HepG2 (cell line): Measurements from ENCODE around the gene RPF1. TPM values are rescaled to one million over a fixed set of nuclear protein-coding genes. Genes with fewer than 3 reads are reported as not detected.
A peak's percentile ranks its signal among the peaks of the same experiment; 100 is the strongest.

Source experiments
- GABPA ChIP-seq, 2 experiments: IDR thresholded peaks; 2 replicates each; pipeline ENCODE4 v1.6.1; 2011 to 2016; ENCODE audit warnings: low read depth in 2 of 2, low read length in 1 of 2, missing biosample characterization in 1 of 2, missing genetic modification characterization in 1 of 2
- HMG20B ChIP-seq: conservative IDR thresholded peaks from 2 replicates; pipeline ENCODE4 v1.6.1; 2016; ENCODE audit warnings: missing genetic modification reagents, missing compliant biosample characterization
- IRX3 ChIP-seq: sonication (generic); formaldehyde crosslinking; IDR thresholded peaks from 2 replicates; pipeline ENCODE4 v1.8.1; 2023; ENCODE audit warnings: mild to moderate bottlenecking, low read depth, missing genetic modification reagents, borderline replicate concordance
- KAT7 ChIP-seq: IDR thresholded peaks from 2 replicates; pipeline ENCODE4 v1.6.1; 2018; ENCODE audit warnings: borderline replicate concordance, missing compliant biosample characterization
- MED1 ChIP-seq: sonication (generic); formaldehyde crosslinking; IDR thresholded peaks from 2 replicates; pipeline ENCODE4 v1.4.0; 2020; ENCODE audit warnings: missing genetic modification reagents
- POLR2G ChIP-seq: fragments of 200-400 bp; formaldehyde crosslinking; IDR thresholded peaks from 2 replicates; pipeline ENCODE4 v1.6.1; 2018; ENCODE audit warnings: mild to moderate bottlenecking, low read depth, low read length, moderate library complexity
- RBM22 ChIP-seq: fragments of 200-400 bp; formaldehyde crosslinking; optimal IDR thresholded peaks from 2 replicates; pipeline ENCODE3; 2017; ENCODE audit warnings: mild to moderate bottlenecking, low read length, moderate library complexity
- SATB2 ChIP-seq: sonication (generic); formaldehyde crosslinking; IDR thresholded peaks from 2 replicates; pipeline ENCODE4 v1.5.0; 2020; ENCODE audit warnings: missing genetic modification reagents
- SMAD9 ChIP-seq: sonication (generic); formaldehyde crosslinking; IDR thresholded peaks from 2 replicates; pipeline ENCODE4 v1.5.1; 2020; ENCODE audit warnings: mild to moderate bottlenecking, missing genetic modification reagents
- SOX13 ChIP-seq, 3 experiments: fragments of 450-650 bp in 1 of 3; sonication (generic) in 1 of 3; formaldehyde crosslinking in 1 of 3; IDR thresholded peaks in 2 of 3; conservative IDR thresholded peaks in 1 of 3; 2 replicates each; pipeline versions ENCODE4 v1.5.0 to v1.6.1; 2016 to 2020; ENCODE audit warnings: antibody characterized with exemption in 1 of 3, mild to moderate bottlenecking in 1 of 3, missing compliant biosample characterization in 1 of 3, missing genetic modification reagents in 1 of 3, moderate library complexity in 1 of 3
- ZNF556 ChIP-seq: sonication (generic); formaldehyde crosslinking; IDR thresholded peaks from 2 replicates; pipeline ENCODE4 v1.4.0; 2020; ENCODE audit warnings: mild to moderate bottlenecking, missing genetic modification reagents, borderline replicate concordance
- ZNF678 ChIP-seq: sonication (generic); formaldehyde crosslinking; IDR thresholded peaks from 2 replicates; pipeline ENCODE4 v1.4.0; 2020; ENCODE audit warnings: mild to moderate bottlenecking, missing genetic modification reagents
- ZSCAN25 ChIP-seq: sonication (generic); formaldehyde crosslinking; IDR thresholded peaks from 2 replicates; pipeline ENCODE4 v1.8.0; 2022; ENCODE audit warnings: mild to moderate bottlenecking, missing genetic modification reagents
- polyA plus RNA-seq, 8 experiments: library from polyadenylated mRNA; depleted of rRNA in 3 of 8; stranded (reverse) in 7 of 8; unstranded in 1 of 8; fragments of >200 nt; fragmentation: Illumina TruSeq in 4 of 8; extraction: Trizol in 4 of 8; gene quantifications; 2 replicates each; pipeline versions ENCODE4 v1.2.1 to v1.2.3, GENCODE V29; 2011 to 2016; ENCODE audit warnings: low read depth in 4 of 8, missing spikeins in 1 of 8, mixed read lengths in 1 of 8; ENCODE audit not compliant: insufficient read depth in 1 of 8
- total RNA-seq, 5 experiments: library from RNA; depleted of rRNA; stranded (reverse); fragments of >200 nt; fragmentation: Illumina TruSeq; extraction: Trizol; gene quantifications; 2 replicates each; pipeline ENCODE4 v1.2.3, GENCODE V29; 2016; ENCODE audit warnings: low read depth in 1 of 5
- TF ChIP-seq, protein P1 (sequence below): sonication (generic); formaldehyde crosslinking; IDR thresholded peaks from 2 replicates; pipeline ENCODE4 v1.5.0; 2020; ENCODE audit warnings: mild to moderate bottlenecking, missing genetic modification reagents, moderate library complexity
- TF ChIP-seq, protein P2 (sequence below): sonication (generic); formaldehyde crosslinking; IDR thresholded peaks from 2 replicates; pipeline ENCODE4 v1.4.0; 2020; ENCODE audit warnings: mild to moderate bottlenecking, low read depth, missing genetic modification reagents
- TF ChIP-seq, protein P3 (sequence below), 2 experiments: IDR thresholded peaks; 2 replicates each; pipeline ENCODE4 v1.6.1; 2011 to 2012; ENCODE audit warnings: low read length in 2 of 2, borderline replicate concordance in 1 of 2, low read depth in 1 of 2, mild to moderate bottlenecking in 1 of 2, moderate library complexity in 1 of 2
- TF ChIP-seq, protein P4 (sequence below), 2 experiments: fragments of 450-650 bp in 1 of 2; sonication (generic) in 1 of 2; formaldehyde crosslinking; IDR thresholded peaks; 2 replicates each; pipeline versions ENCODE4 v1.5.0 to v1.8.0; 2020 to 2022; ENCODE audit warnings: mild to moderate bottlenecking in 1 of 2, missing genetic modification reagents in 1 of 2
- TF ChIP-seq, protein P5 (sequence below): sonication (generic); formaldehyde crosslinking; IDR thresholded peaks from 2 replicates; pipeline ENCODE4 v1.4.0; 2020; ENCODE audit warnings: missing genetic modification reagents

RPF1 gene
- total and polyA plus RNA-seq, 2 of the 13 experiments (the other 11 are each of a cell fraction or from before 2014, with no cell fraction given) = 23.0 to 39.0 TPM

DNA sequence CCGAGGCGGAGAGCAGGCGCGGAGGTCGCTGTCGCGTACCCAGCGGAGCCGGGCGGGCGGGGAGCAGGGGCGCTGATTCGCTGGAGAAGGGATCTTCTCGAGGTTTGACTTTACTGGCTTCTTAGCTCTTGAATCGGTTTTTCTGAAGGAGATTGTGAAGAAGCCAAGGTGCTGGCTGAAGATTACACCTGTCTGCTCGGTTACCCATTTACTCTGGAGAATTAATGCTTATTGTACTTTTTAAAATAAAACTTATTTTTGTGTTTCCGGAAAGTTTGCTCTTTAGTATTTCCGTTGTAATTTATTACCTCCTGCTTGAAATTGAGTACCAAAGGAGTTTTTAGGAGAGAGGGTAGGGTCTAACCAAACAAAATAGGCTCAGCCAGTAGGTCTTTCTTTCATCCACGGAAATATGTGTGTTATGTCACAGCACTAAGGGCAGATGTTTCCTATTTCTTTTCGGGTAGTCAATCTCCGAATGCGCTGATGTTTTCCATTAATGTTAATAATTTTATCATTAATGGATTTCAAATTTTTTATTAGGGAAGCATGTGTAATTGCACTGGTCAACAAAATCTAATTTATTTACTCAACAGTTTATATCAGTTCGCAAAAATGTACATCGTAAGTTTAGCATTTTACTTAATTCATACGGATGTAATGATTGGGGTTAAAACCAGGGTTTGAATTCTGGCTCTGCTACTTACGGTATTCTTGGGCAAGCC, 27.8 kb downstream of the RPF1 start (continued):
- TF ChIP-seq POLR2G (0 out of 2 replicates have a peak, but pooled peaks have one; percentile 21), SATB2 (CRISPR knock-in tag) (0 out of 2 replicates have a peak, but pooled peaks have one; percentile 73), ZSCAN25 (CRISPR knock-in tag) (peak; percentile 8; the same call in 1 of the 2 replicates), SMAD9 (CRISPR knock-in tag) (no peak), HMG20B (CRISPR knock-in tag) (no peak), RBM22 (no peak), SOX13 (IDR thresholded peaks at IDR 0.05) (no peak), SOX13 (CRISPR knock-in tag; conservative IDR thresholded peaks at IDR 0.05 in 1 of 2, IDR thresholded peaks at IDR 0.05 in 1 of 2) (no peak), MED1 (no peak), ZNF556 (CRISPR knock-in tag) (no peak), GABPA (IDR thresholded peaks at IDR 0.05; ENCODE audit: low read depth, low read length) (no peak), GABPA (CRISPR knock-in tag; IDR thresholded peaks at IDR 0.05; ENCODE audit: low read depth) (0 out of 2 replicates have a peak, but pooled peaks have one; percentile 10), KAT7 (0 out of 2 replicates have a peak, but pooled peaks have one; percentile 12), ZNF678 (CRISPR knock-in tag) (0 out of 2 replicates have a peak, but pooled peaks have one; percentile 2), IRX3 (CRISPR knock-in tag) (0 out of 2 replicates have a peak, but pooled peaks have one; percentile 17)
- TF ChIP-seq, protein P1, sequence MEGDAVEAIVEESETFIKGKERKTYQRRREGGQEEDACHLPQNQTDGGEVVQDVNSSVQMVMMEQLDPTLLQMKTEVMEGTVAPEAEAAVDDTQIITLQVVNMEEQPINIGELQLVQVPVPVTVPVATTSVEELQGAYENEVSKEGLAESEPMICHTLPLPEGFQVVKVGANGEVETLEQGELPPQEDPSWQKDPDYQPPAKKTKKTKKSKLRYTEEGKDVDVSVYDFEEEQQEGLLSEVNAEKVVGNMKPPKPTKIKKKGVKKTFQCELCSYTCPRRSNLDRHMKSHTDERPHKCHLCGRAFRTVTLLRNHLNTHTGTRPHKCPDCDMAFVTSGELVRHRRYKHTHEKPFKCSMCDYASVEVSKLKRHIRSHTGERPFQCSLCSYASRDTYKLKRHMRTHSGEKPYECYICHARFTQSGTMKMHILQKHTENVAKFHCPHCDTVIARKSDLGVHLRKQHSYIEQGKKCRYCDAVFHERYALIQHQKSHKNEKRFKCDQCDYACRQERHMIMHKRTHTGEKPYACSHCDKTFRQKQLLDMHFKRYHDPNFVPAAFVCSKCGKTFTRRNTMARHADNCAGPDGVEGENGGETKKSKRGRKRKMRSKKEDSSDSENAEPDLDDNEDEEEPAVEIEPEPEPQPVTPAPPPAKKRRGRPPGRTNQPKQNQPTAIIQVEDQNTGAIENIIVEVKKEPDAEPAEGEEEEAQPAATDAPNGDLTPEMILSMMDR (CRISPR knock-in tag) = peak; percentile 23; the same call in 1 of the 2 replicates
- TF ChIP-seq, protein P2, sequence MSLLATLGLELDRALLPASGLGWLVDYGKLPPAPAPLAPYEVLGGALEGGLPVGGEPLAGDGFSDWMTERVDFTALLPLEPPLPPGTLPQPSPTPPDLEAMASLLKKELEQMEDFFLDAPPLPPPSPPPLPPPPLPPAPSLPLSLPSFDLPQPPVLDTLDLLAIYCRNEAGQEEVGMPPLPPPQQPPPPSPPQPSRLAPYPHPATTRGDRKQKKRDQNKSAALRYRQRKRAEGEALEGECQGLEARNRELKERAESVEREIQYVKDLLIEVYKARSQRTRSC (CRISPR knock-in tag) = no peak
- TF ChIP-seq, protein P3, sequence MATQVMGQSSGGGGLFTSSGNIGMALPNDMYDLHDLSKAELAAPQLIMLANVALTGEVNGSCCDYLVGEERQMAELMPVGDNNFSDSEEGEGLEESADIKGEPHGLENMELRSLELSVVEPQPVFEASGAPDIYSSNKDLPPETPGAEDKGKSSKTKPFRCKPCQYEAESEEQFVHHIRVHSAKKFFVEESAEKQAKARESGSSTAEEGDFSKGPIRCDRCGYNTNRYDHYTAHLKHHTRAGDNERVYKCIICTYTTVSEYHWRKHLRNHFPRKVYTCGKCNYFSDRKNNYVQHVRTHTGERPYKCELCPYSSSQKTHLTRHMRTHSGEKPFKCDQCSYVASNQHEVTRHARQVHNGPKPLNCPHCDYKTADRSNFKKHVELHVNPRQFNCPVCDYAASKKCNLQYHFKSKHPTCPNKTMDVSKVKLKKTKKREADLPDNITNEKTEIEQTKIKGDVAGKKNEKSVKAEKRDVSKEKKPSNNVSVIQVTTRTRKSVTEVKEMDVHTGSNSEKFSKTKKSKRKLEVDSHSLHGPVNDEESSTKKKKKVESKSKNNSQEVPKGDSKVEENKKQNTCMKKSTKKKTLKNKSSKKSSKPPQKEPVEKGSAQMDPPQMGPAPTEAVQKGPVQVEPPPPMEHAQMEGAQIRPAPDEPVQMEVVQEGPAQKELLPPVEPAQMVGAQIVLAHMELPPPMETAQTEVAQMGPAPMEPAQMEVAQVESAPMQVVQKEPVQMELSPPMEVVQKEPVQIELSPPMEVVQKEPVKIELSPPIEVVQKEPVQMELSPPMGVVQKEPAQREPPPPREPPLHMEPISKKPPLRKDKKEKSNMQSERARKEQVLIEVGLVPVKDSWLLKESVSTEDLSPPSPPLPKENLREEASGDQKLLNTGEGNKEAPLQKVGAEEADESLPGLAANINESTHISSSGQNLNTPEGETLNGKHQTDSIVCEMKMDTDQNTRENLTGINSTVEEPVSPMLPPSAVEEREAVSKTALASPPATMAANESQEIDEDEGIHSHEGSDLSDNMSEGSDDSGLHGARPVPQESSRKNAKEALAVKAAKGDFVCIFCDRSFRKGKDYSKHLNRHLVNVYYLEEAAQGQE (IDR thresholded peaks at IDR 0.05; ENCODE audit: borderline replicate concordance in 1 of 2, low read depth in 1 of 2, low read length in 2 of 2) = no peak
- TF ChIP-seq, protein P4, sequence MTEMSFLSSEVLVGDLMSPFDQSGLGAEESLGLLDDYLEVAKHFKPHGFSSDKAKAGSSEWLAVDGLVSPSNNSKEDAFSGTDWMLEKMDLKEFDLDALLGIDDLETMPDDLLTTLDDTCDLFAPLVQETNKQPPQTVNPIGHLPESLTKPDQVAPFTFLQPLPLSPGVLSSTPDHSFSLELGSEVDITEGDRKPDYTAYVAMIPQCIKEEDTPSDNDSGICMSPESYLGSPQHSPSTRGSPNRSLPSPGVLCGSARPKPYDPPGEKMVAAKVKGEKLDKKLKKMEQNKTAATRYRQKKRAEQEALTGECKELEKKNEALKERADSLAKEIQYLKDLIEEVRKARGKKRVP (CRISPR knock-in tag; IDR thresholded peaks at IDR 0.05) = no peak
- TF ChIP-seq, protein P5, sequence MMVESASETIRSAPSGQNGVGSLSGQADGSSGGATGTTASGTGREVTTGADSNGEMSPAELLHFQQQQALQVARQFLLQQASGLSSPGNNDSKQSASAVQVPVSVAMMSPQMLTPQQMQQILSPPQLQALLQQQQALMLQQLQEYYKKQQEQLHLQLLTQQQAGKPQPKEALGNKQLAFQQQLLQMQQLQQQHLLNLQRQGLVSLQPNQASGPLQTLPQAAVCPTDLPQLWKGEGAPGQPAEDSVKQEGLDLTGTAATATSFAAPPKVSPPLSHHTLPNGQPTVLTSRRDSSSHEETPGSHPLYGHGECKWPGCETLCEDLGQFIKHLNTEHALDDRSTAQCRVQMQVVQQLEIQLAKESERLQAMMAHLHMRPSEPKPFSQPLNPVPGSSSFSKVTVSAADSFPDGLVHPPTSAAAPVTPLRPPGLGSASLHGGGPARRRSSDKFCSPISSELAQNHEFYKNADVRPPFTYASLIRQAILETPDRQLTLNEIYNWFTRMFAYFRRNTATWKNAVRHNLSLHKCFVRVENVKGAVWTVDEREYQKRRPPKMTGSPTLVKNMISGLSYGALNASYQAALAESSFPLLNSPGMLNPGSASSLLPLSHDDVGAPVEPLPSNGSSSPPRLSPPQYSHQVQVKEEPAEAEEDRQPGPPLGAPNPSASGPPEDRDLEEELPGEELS (CRISPR knock-in tag) = no peak
